ENCODE results near the gene TYW1.
A peak's percentile ranks its signal among the peaks of the same experiment; 100 is the strongest.
"Not testable (repeated sequence)": the region's sequence is repeated elsewhere in the genome, so short reads cannot be mapped to it uniquely, and the experiment has no call there.

Gene TYW1

DNA sequence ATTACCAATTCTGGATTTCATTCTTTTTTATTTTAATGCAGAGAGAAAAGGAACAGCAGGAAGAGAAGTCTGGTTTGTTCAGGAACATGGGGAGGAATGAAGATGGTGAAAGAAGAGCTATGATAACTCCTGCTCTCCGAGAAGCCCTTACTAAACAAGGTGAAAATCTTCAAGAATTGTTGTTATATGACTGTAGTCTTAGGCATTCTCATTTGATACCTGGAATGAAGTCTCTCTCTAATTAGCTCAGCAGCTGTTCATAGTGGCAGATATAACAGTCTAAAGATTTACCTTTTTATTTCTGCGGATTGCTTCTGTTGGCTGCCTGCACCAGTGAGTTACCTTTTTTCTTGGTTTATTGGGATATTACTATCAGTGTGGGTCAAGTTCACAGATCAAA lies 53.3 kb downstream of the TYW1 start:
- DNase-seq, result not testable (repeated sequence)

GRCh38 chr7:67052161-67052560 lies 55.5 kb downstream of the TYW1 start:
- not testable (repeated sequence) for DNase-seq

GRCh38 chr7:67056683-67057082 lies 60.0 kb downstream of the TYW1 start:
- no peak for DNase-seq

DNA sequence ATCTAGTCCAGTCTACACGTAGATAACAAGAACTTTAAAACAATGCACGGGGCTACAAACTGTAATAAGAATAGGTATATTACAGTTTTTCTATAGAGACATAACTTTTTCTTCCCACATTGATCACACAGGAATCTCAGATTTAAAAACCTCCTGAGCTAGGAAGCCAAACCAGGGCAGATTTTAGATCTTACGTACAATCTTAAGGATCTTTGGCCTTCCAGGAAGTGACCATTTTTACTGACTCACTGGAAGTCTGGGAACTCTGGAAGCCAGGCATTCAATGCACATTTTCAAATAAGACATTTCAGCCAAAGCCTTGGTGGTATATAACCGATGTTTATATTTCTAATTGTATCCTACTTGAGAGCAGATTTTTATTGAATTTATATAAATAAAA lies 64.7 kb downstream of the TYW1 start:
- not testable (repeated sequence) for DNase-seq

DNA sequence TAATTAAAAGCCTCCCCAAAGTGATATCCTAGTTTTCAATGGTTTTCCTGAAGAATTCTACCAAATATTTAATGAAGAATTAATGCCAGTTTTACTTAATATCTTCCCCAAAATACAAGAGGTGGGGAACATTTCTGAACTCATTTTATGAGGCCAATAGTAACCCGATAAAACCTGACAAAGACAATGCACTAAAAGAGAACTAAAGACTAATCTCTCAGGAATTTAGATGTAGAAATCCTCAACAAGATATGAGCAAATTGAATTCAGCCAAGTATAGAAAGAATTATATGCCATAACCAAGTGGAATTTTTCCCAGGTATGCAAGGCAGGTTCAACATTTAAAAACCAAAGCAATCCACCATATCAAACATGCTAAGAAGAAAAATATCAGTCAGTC lies 66.2 kb downstream of the TYW1 start:
- DNase-seq, result not testable (repeated sequence)

DNA sequence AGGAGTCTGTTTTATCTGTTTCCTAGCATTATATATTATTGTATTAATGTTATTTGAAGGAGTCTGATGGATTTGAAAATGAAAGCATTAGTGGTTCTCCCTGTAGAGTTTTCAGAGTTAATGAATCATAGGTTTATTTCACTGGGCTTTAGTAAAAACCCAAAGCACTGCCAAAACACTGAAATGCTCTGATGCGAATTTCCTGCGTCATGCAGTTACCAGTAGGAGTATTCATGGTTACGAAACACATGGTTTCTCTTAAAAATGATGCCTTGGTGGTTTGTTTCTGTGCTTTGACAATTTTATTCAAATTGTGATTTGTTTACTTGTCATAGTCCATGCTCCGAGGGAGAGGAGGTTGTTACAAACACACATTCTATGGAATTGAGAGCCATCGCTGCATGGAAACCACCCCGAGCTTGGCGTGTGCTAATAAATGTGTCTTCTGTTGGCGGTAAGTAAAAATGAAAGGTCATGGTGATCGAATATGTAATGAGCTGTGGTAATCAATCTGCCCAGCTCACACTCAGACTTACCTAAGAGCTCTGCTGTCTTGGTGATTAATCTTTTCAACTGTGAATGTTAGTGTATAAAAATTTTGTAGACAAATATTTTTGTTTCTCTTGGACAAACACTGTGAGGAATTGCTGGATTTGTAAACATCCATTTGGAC lies 70.5 kb downstream of the TYW1 start:
- not testable (repeated sequence) for DNase-seq

DNA sequence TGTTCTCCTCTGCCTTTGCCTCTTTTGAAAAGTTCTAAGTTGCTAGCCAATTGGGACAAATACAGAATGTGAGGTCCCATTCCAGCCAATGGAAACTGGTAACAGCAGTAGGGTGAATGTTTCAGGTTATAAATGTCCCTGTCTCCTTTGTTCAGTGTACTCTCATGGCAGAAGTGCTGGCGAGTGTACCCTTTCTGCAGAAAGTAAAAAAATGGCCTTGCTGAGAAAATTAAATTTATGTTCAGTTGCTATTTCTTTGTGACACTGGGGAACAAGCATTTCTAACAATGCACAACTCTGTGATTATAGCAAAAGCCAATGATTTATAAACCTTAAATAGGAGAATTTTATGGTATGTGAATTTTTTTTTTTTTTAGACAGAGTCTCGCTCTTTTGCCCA lies 79.5 kb downstream of the TYW1 start:
- DNase-seq, result not testable (repeated sequence)

GRCh38 chr7:67082880-67083279 lies 86.2 kb downstream of the TYW1 start:
- DNase-seq, result not testable (repeated sequence)

GRCh38 chr7:67089261-67089660 lies 92.6 kb downstream of the TYW1 start:
- DNase-seq, result not testable (repeated sequence)

- DNase-seq, result not testable (repeated sequence)
Measured at GRCh38 chr7:67091053-67091452, 94.4 kb downstream of the TYW1 start.

DNA sequence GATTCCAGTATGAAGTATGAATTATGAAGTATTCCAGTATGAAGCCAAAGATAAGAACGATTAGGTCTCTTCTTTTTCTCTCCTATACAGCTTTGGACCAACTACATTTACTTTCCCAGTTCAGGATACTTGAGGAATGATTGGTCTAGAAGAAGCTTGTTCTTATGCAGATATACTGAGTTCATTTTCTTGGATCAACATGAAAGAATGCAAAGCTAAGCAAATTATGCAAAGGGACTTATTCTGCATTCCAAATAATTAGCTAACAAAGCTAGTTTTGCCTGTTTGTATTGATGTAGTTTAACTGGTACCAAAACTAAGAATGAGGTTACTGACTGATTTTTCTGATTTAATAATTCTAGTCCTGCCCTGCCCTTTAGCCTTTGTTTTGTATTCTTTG lies 101.4 kb downstream of the TYW1 start:
- DNase-seq, result not testable (repeated sequence)

DNA sequence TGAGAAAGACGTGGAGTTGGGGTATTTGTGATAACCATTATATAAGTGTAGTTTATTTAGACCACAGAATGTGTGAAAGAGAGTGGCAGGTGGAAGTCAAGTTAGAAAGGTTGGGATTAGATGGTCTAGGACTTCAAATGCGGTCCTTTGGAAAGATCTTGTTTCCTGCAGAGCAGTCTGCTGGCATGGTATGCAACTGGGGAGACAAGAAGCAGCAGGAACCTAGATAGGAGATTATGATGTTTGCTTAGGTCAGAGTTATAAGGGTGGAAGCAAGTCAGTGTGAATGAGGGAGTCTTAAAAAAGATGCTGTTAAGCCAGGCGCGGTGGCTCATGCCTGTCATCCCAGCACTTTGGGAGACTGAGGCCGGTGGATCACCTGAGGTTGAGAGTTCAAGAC lies 102.8 kb downstream of the TYW1 start:
- not testable (repeated sequence) for DNase-seq

- DNase-seq, result not testable (repeated sequence)
Measured at GRCh38 chr7:67100038-67100437, 103.4 kb downstream of the TYW1 start.

- no peak for DNase-seq
Measured at GRCh38 chr7:67100956-67101361, 104.3 kb downstream of the TYW1 start.

- not testable (repeated sequence) for DNase-seq
Measured at GRCh38 chr7:67104937-67105336, 108.3 kb downstream of the TYW1 start.

DNA sequence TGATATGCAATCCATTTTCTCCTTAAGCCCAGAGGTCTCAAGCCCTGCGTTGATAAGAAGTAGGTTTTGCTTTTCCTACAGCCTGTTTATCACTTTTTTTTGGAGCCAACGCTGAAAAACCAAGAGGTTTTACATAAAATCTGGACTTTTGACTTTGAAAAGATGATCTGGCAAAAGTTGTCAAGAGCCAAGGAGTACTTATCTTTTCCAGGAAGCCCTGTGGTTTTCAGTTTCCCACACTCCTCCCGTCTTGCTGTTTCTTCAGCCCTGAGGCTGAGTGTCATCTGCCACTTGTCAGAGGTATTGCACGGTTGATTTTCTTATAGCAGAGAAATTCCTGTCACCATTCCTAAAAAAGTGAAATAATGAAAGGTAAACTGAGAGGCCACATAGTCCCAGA lies 108.7 kb downstream of the TYW1 start:
- DNase-seq, result no peak

DNA sequence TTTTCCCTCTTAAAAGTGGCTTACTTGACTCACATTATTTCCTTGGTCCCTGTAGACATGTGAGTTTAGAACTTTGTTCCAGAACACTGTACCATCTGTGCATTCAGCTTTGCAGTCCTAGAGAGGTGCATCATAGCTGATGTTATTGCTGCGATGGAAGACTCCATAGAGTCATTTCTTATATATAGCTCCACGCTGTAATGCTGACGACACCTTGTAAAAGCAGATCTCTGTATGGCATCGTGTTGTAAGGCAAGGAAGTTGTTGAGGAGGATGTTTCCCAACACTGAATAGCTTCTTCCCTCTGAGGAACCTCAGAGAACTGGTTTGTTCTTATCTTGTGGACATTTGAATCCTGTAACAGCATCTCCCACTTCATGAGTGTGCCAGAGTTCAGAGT lies 109.6 kb downstream of the TYW1 start:
- DNase-seq, result not testable (repeated sequence)

GRCh38 chr7:67111342-67111741 lies 114.7 kb downstream of the TYW1 start:
- not testable (repeated sequence) for DNase-seq

GRCh38 chr7:67114483-67115246 lies 118.0 kb downstream of the TYW1 start:
- DNase-seq, result not testable (repeated sequence)

DNA sequence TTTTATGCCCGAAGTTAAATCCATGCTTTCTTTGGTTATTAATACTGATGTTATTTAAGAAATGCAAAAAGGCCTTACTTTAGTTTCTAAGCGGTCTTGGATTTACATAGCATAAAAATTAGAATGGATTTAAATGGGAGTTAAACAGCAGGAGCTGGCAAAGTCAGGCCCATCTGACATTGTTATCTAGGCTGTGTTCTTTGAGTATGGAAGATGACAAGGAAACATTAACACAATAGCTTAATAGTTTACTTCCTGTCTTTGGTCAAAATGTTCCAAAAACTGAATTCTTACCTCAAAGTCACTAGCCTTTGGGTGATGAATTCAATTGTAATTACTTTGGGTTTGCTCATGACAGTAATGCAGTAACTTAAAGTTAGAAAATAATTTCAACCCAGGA lies 123.9 kb downstream of the TYW1 start:
- not testable (repeated sequence) for DNase-seq

DNA sequence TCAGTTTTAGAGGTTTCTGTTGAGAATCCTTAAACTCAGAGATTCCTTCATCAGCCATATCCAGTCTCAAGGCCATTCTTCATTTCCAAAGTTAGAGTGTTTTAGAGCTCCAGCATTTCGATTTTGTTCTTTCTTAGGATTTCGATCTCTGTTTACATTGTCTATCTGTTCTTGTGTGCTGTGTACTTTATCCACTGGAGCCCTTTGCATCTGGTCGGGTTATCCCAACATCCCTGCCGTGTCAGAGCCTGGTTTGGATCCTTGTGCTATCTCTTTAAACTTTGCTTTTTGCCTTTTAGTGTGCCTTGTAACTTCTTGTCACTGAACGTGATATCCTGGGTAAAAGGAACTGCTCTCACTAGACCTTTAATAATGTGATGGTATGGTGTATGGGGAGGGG lies 131.6 kb downstream of the TYW1 start:
- not testable (repeated sequence) for DNase-seq

GRCh38 chr7:67130766-67131165 lies 134.1 kb downstream of the TYW1 start:
- peak; percentile 54 for DNase-seq

GRCh38 chr7:67134912-67135311 lies 138.3 kb downstream of the TYW1 start:
- DNase-seq, result not testable (repeated sequence)
